HG02759 (cell line): Measurements from ENCODE around the gene DOHH.

Source experiments
- ATAC-seq: cut with Tn5 transposase; IDR thresholded peaks from one replicate; pipeline ENCODE4 v1.9.1; 2021; ENCODE audit warnings: mild to moderate bottlenecking, moderate library complexity; ENCODE audit not compliant: unreplicated experiment

The DOHH gene

GRCh38 chr19:3500429-3501101, at the start of gene DOHH:
TSS of gene DOHH (minus strand) at chr19:3500674. CDS start at chr19:3496814, 3,860 bp downstream.
- ATAC-seq = peak; percentile 92

DNA sequence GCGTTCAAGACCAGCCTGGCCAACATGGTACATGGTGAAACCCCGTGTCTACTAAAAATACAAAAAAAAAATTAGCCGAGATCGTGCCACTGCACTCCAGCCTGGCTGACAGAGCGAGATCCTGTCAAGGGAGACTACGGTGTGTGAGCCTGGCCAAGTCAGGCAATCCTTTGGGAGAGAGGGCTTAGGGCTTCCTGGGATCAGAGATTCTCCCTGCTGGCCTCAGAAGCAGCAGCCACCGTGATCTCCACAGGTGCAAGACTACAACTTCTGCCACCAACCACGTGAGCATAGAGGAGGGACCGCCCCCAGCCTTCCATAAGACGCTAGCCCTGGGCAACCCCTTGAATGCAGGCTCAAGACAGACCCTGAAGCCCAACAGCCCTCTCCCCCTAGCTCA, 49.3 kb upstream of the DOHH start:
- no peak for ATAC-seq

DNA sequence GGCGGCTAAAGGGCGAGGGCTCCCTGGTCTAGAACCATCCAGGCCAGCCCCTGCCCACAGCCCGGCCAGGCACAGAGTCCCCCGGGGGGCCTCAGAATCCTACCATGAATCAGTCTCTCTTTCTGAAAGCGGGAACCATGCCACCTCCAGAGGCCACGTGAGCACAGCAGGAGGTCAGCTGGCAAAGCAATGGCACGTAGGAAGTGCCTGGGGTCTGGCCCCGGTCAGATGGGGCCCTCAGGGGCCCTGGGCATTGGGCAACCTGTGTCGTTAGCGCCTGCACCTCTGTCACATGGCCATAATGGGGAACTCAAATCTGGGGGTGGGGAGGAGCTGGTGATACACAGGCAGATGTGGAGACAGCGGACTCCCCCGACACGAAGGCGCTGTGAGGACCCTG, 48.1 kb upstream of the DOHH start:
- no peak for ATAC-seq

DNA sequence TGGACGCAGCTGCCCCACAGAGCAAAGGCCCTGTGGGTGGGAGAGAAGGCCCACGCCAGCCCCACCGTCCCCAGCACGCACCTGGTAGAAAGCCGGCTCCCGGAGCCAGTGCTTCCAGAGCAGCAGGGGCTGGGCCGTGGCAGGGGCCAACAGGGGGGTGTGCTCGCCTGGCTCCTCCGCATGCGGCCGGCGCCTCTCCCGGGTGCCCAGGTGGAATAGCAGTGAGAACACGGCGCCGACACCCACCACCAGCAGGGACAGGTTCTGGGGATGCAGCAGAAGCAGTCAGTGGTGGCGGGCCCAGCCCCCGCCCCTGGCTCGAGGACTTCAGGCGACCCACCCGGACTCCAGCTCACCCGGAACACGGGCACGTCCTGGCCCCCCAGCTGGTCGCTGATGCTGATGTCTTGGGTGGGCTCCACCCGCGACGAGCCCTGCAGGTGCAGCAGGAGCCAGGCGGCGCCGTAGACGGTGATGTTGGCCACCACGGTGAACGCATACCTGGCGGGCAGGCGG, 47.4 kb upstream of the DOHH start:
- no peak for ATAC-seq

GRCh38 chr19:3547301-3547731, 46.8 kb upstream of the DOHH start:
- ATAC-seq = no peak

GRCh38 chr19:3546119-3546518, 45.6 kb upstream of the DOHH start:
- ATAC-seq = no peak

DNA sequence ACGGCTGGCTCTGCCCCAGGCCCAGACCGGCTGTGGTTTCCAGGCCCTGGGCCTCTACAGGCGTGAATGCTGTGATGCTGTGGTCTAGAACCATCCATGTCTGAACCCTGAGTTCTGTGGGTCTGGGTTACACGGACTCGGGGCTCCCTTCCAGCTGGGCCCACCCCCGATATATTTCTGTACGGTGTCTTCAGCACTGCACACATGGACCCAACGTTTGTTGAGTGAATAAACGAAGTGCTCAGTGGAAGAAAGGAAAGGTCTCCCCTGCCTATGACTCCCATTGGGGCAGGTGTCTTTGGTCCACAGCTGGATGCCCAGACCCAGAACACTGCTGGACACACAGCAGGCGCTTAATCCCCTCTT, 45.2 kb upstream of the DOHH start:
- no peak for ATAC-seq

GRCh38 chr19:3544742-3545668, 44.5 kb upstream of the DOHH start:
- ATAC-seq = no peak

DNA sequence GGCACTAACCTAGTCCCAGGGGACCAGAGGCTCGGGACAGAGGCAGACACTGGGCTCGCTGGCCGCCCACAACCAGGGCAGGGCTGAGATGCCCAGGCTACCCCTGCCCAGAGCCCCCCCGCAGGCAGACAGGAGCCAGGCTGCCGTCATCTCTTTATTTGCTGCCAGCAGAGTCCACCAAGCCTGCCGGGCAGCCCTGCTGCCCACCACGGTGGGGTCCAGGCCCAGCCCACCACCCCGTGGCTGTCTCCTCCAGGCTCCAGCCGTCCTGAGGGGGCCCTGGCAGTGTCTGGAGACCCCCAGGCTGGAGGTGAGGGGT, 43.5 kb upstream of the DOHH start:
- ATAC-seq = no peak

DNA sequence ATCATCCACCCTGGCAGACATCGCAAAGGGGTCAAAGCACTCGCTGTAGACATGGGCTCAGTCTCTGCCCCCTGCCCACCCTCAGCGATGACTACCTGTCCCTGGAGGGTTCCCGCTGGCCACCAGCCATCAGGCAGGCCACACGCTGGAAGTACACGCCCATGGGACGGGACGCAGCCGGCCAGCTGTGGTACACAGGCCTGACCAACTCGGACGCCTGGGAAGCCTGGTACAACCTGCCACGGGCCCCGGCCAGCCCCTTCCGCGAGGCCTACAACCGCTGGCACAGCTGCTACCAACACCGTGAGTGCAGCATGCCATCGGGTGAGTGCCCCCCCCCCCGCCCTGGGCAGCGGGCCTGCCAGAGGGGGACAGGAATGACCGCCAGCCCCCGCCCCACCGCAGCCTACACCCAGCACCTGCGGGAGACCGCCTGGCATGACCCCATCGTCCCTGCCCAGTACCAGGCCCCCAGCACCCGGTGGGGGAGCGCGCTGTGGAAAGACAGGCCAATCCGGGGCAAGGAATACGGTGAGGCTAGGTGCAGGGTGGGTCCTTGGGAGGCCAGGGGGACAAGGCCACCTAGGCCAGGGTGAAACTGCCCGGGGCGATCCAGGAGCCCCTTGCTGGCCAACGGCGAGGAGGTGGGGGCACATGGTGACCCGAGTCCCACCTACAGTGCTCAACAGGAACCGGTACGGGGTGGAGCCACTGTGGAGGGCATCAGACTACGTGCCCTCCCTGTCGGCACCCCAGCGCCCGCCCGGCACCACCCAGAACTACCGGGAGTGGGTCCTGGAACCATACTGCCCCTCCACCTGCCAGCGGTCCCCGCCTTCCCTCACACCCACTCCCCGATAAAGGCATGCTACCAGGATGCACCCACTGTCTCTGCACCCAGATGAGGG, 42.9 kb upstream of the DOHH start:
- no peak for ATAC-seq

- ATAC-seq = no peak
Measured at GRCh38 chr19:3539756-3540118, 39.3 kb upstream of the DOHH start.

GRCh38 chr19:3538965-3539755, 38.7 kb upstream of the DOHH start, which contains the start of gene TEKTIP1:
TSS of gene TEKTIP1 (plus strand) at chr19:3539174. CDS start at chr19:3539178, 4 bp downstream.
- ATAC-seq = no peak

DNA sequence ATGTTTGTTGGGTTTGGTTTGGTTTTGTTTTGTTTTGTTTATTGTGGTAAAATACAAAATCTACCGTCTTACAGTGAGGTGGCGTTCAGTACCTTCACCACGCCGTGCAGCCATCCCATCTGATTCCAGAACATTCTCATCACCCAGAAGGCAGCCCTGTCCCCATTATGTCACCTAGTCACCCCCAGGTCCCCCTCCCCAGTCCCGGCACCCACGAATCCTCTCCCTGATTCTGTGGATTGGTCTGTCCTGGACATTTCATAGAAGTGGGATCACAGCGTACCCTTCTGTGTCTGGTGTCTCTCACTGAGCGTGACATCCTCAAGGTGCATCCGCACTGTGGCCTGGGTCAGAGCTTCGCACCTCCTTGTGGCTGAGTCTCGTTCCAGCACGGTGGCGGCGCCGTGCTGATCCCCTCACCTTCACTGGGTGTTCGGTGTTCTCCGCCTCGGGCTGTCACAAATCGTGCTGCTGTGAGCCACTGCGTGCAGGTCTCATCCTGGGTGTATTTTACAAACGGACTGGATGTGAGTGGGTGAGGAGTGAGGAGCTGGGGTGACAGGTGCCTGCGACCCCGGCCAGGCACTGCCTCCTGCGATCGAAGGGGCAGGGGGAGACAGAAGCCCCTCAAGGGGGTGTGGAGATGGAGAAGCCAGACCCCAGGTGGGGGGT, 37.9 kb upstream of the DOHH start:
- ATAC-seq = no peak

DNA sequence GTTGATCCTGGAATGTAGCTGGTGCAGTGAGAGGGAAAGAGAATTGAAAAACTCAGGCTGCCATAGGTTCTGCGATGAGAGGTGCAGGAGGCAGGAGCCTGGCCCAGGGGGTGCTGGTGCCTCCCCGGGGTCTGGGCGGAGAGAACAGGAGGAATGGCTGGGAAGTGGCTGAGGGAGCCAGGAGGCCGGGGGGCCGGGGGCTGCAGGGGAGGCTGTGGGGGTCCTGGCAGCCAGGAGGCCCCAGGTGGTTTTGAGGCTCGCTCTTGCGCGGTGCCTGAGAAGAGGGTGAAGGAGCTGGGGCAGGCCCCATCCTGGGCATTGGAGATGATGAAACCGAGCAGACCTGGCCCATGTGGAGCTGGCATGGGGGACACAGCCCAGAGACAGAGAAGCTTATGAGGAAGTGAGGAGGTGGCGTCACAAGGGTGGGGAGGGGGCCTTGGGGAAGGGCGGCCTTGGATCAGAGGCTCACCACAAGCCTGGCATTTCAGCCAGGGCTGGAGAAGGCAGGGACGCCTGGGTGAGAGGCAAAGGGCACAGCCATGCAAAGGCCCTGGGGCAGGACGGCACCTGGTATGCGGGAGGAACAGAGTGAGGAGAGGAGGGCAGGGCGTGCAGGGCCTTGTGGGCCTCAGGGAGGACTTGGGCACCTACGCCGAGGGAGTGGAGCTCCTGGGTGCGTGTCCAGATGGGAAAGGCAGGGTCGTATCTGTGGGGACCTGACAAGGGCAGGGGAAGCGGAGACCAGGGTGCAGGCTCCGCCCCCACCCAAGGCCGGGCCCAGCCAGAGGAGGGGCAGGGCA, 37.2 kb upstream of the DOHH start:
- no peak for ATAC-seq

DNA sequence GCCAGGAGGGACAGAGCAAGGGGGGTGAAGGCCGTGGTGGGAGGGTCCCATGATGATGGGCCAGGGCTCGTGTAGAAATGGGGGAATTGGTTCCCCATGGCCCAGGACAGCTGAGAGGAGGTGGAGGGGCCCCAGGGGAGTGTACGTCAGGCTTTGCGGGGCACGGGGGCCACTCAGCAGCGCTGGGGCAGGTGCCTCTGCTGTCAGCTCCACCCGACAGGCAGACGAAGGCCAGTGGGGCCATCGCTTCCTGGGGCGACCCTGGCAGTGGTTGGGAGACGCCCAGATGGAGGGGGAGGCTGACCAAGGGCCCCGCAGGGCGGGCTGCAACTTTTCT, 36.6 kb upstream of the DOHH start:
- no peak for ATAC-seq

DNA sequence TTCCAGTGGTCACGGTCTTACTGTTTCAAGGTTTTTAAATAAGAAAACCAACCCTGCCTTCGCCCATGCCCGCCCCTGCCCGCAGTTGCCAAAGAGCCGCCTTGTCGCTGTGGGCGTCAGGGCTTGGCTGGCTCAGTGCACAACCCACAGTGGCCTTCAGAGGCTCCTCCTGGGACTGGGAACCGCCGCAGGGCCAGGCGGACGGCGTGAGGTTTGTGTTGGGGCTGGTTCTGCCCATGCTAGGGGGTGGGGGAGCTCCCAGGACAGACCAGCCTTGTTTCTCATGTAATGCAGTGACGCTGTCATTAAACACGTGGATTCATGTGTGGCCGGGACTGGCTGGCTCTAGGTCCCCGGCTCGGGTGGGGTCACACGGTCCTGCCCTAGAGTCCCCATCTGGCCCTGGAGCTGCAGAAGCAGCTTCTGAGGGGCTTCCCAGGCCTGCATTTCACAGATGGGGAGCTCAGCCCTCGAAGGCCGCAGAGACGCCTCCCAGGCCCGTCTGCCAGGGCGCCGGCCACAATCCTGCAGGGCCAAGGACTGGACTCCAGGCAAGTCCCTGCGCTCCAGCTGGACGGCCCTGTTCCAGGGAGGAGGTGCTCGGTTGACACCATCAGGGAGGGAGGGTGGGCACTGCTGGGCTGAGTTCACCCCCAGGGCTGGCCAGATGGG, 36.1 kb upstream of the DOHH start:
- ATAC-seq = no peak

- ATAC-seq = no peak
Measured at GRCh38 chr19:3535981-3536380, 35.5 kb upstream of the DOHH start.

DNA sequence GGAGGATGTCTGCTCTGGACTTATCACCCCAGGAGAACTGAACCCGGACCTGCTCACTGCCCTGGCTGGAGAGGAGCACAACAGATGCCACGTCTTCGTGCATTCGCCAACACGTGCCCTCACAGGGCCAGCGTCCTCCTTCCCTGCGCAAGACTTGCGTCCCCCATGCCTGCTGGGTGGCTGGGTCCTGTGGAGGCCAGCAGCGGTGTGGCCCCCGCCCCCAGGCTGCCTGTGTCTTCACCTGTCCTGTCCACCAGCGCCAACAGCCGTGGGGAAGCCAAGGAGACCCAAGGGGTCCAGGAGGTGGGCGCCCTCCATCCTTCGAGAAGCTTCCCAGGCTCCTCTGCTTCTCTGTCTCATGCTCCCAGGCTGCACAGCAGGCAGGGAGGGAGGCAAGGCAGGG, 35.1 kb upstream of the DOHH start:
- no peak for ATAC-seq

DNA sequence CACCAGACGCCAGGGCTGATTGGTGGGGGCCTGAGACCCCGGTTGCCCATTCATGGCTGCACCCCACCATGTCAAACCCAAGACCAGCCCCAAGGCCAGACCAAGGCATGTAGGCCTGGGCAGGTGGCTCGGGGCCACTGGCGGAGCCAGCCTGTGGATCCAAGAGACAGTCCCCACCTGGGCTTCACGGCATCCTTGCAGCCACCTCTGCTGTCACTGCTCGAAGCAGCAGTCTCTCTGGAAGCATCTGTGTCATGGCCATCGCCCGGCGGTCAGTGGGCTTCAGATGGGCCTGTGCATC, 34.7 kb upstream of the DOHH start:
- ATAC-seq = no peak
